Sigmoid colon (tissue), 7 donors: ENCODE results near the gene CAMTA1. TPM values are rescaled to one million over a fixed set of nuclear protein-coding genes. Genes with fewer than 3 reads are reported as not detected.

Experiments used
- DNase-seq: peaks from one replicate; pipeline ENCODE4 v3.0.0-alpha.2; 2019
- H3K27ac ChIP-seq, 4 donors: fragments of 200-600 bp; sonication (generic); one replicate each; pipeline ENCODE4 v1.5.1; 2016 to 2019; ENCODE audit warnings: mild to moderate bottlenecking in 1 of 4
- H3K27me3 ChIP-seq, 3 donors: fragments of 200-600 bp; sonication (generic); one replicate each; pipeline ENCODE4 v1.5.1; 2019; ENCODE audit warnings: mild to moderate bottlenecking in 1 of 3
- H3K36me3 ChIP-seq, 4 donors: fragments of 200-600 bp; sonication (generic); one replicate each; pipeline ENCODE4 v1.5.1; 2016 to 2019
- H3K4me1 ChIP-seq, 4 donors: fragments of 200-600 bp; sonication (generic); one replicate each; pipeline ENCODE4 v1.5.1; 2017 to 2019
- H3K4me3 ChIP-seq, 4 donors: fragments of 200-600 bp; sonication (generic); one replicate each; pipeline ENCODE4 v1.5.1; 2017 to 2019; ENCODE audit warnings: mild to moderate bottlenecking in 2 of 4, moderate library complexity in 1 of 4
- H3K9me3 ChIP-seq, 4 donors: fragments of 200-600 bp in 3 of 4; sonication (generic) in 3 of 4; one replicate each; pipeline versions ENCODE4 v1.5.1 to v1.6.1; 2013 to 2019
- EP300 ChIP-seq, 4 donors: sonication (generic); formaldehyde crosslinking; IDR thresholded peaks; one replicate each; pipeline ENCODE4 v1.6.1; 2017; ENCODE audit warnings: antibody characterized with exemption in 4 of 4
- POLR2A ChIP-seq, 2 donors: fragments of 450-650 bp; IDR thresholded peaks; one replicate each; pipeline ENCODE4 v1.6.1; 2016; ENCODE audit warnings: antibody characterized with exemption in 2 of 2, mild to moderate bottlenecking in 2 of 2, moderate library complexity in 2 of 2
- POLR2AphosphoS5 ChIP-seq, 4 donors: sonication (generic); formaldehyde crosslinking; IDR thresholded peaks; one replicate each; pipeline ENCODE4 v1.6.1; 2017; ENCODE audit warnings: antibody characterized with exemption in 4 of 4
- WGBS, 2 donors: extraction: QIAGEN DNeasy Blood & Tissue Kit; methylation state at CpG; one replicate each; pipeline ENCODE4 v1.1.7; 2013; 5-methylcytosine and 5-hydroxymethylcytosine counted together
- intact Hi-C: fragments of 100-400 bp; cut with DNase I; formaldehyde crosslinking; loops from one replicate; pipeline ENCODE4 v1.15.1; 2023
- polyA plus RNA-seq, 3 donors: library from polyadenylated mRNA; stranded (reverse); fragments of 200-250 nt; gene quantifications; one replicate each; pipeline ENCODE4 v1.2.3, GENCODE V29; 2013
- total RNA-seq, 4 donors: library from RNA; depleted of rRNA; stranded (reverse); fragments of >200 nt; gene quantifications; one replicate each; pipeline ENCODE4 v1.1.0, GENCODE V29; 2016
- TF ChIP-seq, protein P1 (sequence below), 4 experiments: fragments of 450-650 bp in 3 of 4; fragments of 200-600 bp in 1 of 4; IDR thresholded peaks; one replicate each; pipeline ENCODE4 v1.5.1; 2016 to 2019; ENCODE audit warnings: antibody characterized with exemption in 4 of 4, mild to moderate bottlenecking in 3 of 4, moderate library complexity in 2 of 4
- donor health status: healthy with polysubstance abuse.
- donor health status: Bipolar disorder and iron deficiency.
- donor health status: healthy.

Gene CAMTA1
- total and polyA plus RNA-seq, 7 donors, result 97.9 to 196 (median 177) TPM

DNA sequence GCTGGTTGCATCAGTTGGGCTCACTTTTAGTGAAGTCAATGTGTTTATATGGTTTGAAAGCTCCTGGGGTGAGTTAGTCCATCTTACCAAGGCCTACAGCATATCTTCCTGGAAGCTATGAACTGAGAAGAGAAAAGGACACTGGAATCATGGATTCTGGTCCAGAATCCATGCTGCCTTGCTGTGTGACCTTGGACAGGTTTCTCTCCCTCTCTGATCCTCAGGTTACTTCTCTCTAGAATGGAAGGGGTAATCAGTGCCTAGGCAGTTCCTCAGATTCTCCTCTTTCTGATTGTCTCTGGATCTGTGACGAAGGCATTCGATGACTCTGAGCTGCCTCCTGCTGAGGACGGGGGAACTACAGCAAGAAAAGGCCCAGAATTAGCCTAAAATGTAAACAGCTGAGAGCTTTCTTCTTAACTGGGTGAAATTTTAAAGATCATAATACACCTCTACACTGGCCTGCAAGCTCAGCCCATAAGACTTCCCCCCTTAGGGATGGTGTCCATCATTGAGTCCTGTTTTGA lies 560.9 kb downstream of the CAMTA1 start:
- Histone ChIP-seq H3K4me1 (peaks cover 0 to 10% (median 8%) of the 10 kb centered on the region in 4 donors), H3K27ac (no peak overlapping the region), H3K9me3 (no peaks in the 10 kb centered on the region), H3K4me3 (no peak overlapping the region), H3K27me3 (no peaks in the 10 kb centered on the region), H3K36me3 (no peaks in the 10 kb centered on the region)
- no peak for DNase-seq
- intact Hi-C loops, result no loop called here
- no peak for TF ChIP-seq POLR2AphosphoS5 (IDR thresholded peaks at IDR 0.05)
- no peak for TF ChIP-seq EP300 (IDR thresholded peaks at IDR 0.05)
- TF ChIP-seq POLR2A (IDR thresholded peaks at IDR 0.05), result no peak
- TF ChIP-seq, protein P1, sequence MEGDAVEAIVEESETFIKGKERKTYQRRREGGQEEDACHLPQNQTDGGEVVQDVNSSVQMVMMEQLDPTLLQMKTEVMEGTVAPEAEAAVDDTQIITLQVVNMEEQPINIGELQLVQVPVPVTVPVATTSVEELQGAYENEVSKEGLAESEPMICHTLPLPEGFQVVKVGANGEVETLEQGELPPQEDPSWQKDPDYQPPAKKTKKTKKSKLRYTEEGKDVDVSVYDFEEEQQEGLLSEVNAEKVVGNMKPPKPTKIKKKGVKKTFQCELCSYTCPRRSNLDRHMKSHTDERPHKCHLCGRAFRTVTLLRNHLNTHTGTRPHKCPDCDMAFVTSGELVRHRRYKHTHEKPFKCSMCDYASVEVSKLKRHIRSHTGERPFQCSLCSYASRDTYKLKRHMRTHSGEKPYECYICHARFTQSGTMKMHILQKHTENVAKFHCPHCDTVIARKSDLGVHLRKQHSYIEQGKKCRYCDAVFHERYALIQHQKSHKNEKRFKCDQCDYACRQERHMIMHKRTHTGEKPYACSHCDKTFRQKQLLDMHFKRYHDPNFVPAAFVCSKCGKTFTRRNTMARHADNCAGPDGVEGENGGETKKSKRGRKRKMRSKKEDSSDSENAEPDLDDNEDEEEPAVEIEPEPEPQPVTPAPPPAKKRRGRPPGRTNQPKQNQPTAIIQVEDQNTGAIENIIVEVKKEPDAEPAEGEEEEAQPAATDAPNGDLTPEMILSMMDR (IDR thresholded peaks at IDR 0.05), result no peak
- WGBS, 2 donors, result 93 to 95% methylated on average over 3 of the region's 3 CpGs

DNA sequence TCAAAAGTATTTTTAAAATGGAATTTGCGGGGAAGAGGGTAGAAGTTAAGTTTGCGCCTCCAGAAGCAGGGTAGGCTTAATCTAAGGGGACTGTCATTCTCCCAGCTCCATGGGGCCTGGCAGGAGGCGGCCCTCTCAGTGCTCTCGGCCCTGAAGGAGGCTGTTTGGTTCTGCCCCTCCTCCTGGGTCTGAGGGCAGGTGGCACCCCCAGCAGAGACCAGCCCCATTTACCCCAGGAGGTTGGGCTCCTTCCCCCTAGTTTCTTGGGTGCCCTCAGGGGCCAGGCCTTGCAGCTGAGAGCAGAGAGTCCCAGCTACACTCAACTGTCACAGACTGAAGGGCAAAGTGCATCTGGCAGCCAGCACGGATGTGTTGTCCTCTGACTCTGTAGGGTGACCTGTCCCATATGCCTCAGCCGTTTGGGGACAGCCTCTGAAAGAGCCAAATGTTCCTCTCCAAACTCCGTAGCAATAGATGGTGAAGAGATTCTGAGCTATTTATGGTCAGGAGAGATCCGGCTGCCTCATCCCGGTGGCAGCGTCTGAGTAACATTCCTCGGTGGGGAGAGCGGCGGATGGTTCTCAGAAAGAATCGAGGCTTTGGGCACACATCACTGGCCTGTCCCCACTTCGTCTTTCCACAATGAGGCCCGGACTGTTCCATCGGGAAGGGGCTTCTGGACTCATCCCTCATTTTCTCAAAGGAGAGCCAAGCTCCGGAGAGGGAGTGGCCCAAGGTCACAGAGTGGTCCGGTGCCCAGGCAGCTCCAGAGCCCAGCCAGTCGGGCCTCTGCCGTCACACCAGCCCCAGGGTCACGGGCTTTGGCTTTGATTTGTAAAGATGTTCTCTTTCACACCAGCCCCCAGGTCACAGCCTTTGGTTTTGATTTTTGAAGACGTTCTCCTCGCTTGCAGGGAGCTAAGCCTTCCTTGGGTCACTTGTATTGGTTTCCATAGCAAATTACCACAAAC lies 561.6 kb downstream of the CAMTA1 start:
- peaks cover 0 to 6% (median 4%) of the 10 kb centered on the region in 4 donors for H3K4me1 ChIP-seq
- H3K9me3 ChIP-seq, result no peaks in the 10 kb centered on the region
- 71 to 79% methylated on average over 24 of the region's 24 CpGs for WGBS, 2 donors
- no peak overlapping the region for H3K4me3 ChIP-seq
- intact Hi-C loops, result no loop called here
- TF ChIP-seq, protein P1 (IDR thresholded peaks at IDR 0.05), result no peak
- TF ChIP-seq EP300 (IDR thresholded peaks at IDR 0.05), result no peak
- TF ChIP-seq POLR2A (IDR thresholded peaks at IDR 0.05), result no peak
- TF ChIP-seq POLR2AphosphoS5 (IDR thresholded peaks at IDR 0.05), result no peak
- no peak overlapping the region for H3K27ac ChIP-seq
- no peaks in the 10 kb centered on the region for H3K36me3 ChIP-seq
- H3K27me3 ChIP-seq, result no peaks in the 10 kb centered on the region
- no peak for DNase-seq

DNA sequence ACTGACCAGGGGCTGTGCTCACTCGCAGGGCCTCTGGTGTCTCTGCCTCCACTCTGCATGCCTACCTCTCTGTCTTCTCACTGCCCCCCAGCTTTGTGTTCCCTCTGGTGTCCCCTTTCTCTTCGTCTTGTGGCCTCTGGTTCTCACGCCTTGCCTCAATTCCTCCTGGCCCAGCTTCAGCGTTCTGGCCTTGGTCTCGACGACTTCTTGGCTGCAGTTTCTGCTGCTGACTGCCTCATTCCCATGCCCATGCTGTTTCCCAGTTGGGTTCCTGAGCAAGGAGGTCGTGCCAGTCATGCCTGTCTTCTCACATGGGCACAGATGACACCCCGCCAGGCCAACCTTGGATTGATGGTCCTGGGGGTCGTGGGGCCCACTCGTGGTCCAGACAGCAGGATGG lies 562.8 kb downstream of the CAMTA1 start:
- Histone ChIP-seq H3K36me3 (no peaks in the 10 kb centered on the region), H3K9me3 (no peaks in the 10 kb centered on the region), H3K4me3 (no peak overlapping the region), H3K27me3 (no peaks in the 10 kb centered on the region), H3K27ac (no peak overlapping the region), H3K4me1 (peaks cover 0 to 9% (median 4%) of the 10 kb centered on the region in 4 donors)
- no peak for TF ChIP-seq EP300 (IDR thresholded peaks at IDR 0.05)
- TF ChIP-seq, protein P1 (IDR thresholded peaks at IDR 0.05), result no peak
- no peak for DNase-seq
- intact Hi-C loops, result no loop called here
- 78 to 79% methylated on average over 10 of the region's 10 CpGs for WGBS, 2 donors

DNA sequence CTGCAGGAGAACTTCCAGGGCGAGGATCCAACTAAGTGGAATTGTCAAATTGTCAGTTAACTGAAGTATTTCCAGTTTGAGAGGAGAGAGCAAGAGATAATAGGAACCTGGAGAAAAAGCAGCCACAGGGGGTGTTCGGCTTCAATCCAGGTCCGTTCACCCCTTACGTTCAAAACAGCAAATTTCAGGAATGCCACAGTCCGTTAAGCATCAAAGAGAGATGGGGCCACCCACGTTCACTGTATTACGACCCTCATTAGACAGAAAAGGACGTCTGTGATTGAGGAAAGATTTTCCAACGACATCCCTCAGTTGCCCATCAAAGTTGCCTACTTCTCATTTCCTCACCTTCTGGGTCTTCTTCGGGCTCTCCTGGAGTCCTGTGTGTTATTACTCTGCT lies 563.3 kb downstream of the CAMTA1 start:
- peaks cover 0 to 9% (median 4%) of the 10 kb centered on the region in 4 donors for H3K4me1 ChIP-seq
- TF ChIP-seq, protein P1 (IDR thresholded peaks at IDR 0.05), result no peak
- no peak for TF ChIP-seq POLR2A (IDR thresholded peaks at IDR 0.05)
- TF ChIP-seq EP300 (IDR thresholded peaks at IDR 0.05), result no peak
- WGBS, 2 donors, result 82 to 86% methylated on average over 10 of the region's 10 CpGs
- peak; percentile 13 for DNase-seq
- H3K27me3 ChIP-seq, result no peaks in the 10 kb centered on the region
- H3K27ac ChIP-seq, result no peak overlapping the region
- H3K9me3 ChIP-seq, result no peaks in the 10 kb centered on the region
- intact Hi-C loops, result no loop called here
- H3K36me3 ChIP-seq, result no peaks in the 10 kb centered on the region
- no peak overlapping the region for H3K4me3 ChIP-seq
